Karpas-422 (cell line): ENCODE results near the gene SMAD6. TPM values are rescaled to one million over a fixed set of nuclear protein-coding genes. Genes with fewer than 3 reads are reported as not detected.

Experiments used
- DNase-seq: peaks from one replicate; pipeline ENCODE4 v3.0.0-alpha.2; 2015
- H2AFZ ChIP-seq: fragments of 200-600 bp; sonication (generic); 2 replicates; pipeline ENCODE4 v1.6.1; 2014; ENCODE audit warnings: antibody characterized with exemption, low read length, mixed read lengths
- H3K27ac ChIP-seq: fragments of 200-600 bp; sonication (generic); 2 replicates; pipeline ENCODE4 v1.5.1; 2014; ENCODE audit warnings: mild to moderate bottlenecking, low read length, moderate library complexity
- H3K27me3 ChIP-seq: fragments of 200-600 bp; sonication (generic); 2 replicates; pipeline ENCODE4 v1.6.1; 2014; ENCODE audit warnings: low read length, mixed read lengths
- H3K36me3 ChIP-seq: fragments of 200-600 bp; sonication (generic); 2 replicates; pipeline ENCODE4 v1.6.1; 2014; ENCODE audit warnings: low read length, mixed read lengths; ENCODE audit not compliant: insufficient read depth
- H3K4me1 ChIP-seq: fragments of 200-600 bp; sonication (generic); 2 replicates; pipeline ENCODE4 v1.6.1; 2014; ENCODE audit warnings: mild to moderate bottlenecking, low read length, mixed read lengths
- H3K4me2 ChIP-seq: fragments of 200-600 bp; sonication (generic); 2 replicates; pipeline ENCODE4 v1.6.1; 2014; ENCODE audit warnings: low read length, low read depth, mild to moderate bottlenecking; ENCODE audit not compliant: poor library complexity, severe bottlenecking
- H3K4me3 ChIP-seq: fragments of 200-600 bp; sonication (generic); 2 replicates; pipeline ENCODE4 v1.5.1; 2014; ENCODE audit warnings: mild to moderate bottlenecking, antibody characterized with exemption, low read length, mixed read lengths
- H3K79me2 ChIP-seq: fragments of 200-600 bp; sonication (generic); 2 replicates; pipeline ENCODE4 v1.6.1; 2014; ENCODE audit warnings: mild to moderate bottlenecking, low read length, mixed read lengths
- H3K9ac ChIP-seq: fragments of 200-600 bp; sonication (generic); 2 replicates; pipeline ENCODE4 v1.6.0; 2014; ENCODE audit warnings: low read length
- H3K9me2 ChIP-seq: fragments of 200-600 bp; sonication (generic), shearing (Covaris generic); replicated peaks from 2 replicates; pipeline ENCODE4 v1.6.0; 2014; ENCODE audit warnings: mild to moderate bottlenecking, low read length, moderate library complexity; ENCODE audit not compliant: insufficient read depth
- H3K9me3 ChIP-seq: fragments of 300-700, 200-600 bp; sonication (generic); 2 replicates; pipeline ENCODE4 v1.6.1; 2014; ENCODE audit warnings: low read length, mixed read lengths
- H4K20me1 ChIP-seq: fragments of 200-600 bp; sonication (generic); 2 replicates; pipeline ENCODE4 v1.6.1; 2014; ENCODE audit warnings: mild to moderate bottlenecking, antibody characterized with exemption, low read length, low read depth; ENCODE audit not compliant: insufficient read depth
- total RNA-seq: library from RNA; depleted of rRNA; stranded (reverse); fragments of >200 nt; shearing (Covaris generic); gene quantifications from 2 replicates; pipeline ENCODE4 v1.2.3, GENCODE V29; 2014; ENCODE audit warnings: low replicate concordance

SMAD6 gene
- total RNA-seq, 1 experiment from 2014 or later: 0.89 TPM

GRCh38 chr15:66702787-66703539 is 927 bp downstream of the SMAD6 start:
- Histone ChIP-seq H3K9me3 (no peaks in the 10 kb centered on the region), H3K4me2 (peak overlapping the region; percentile 100), H3K27me3 (no peaks in the 10 kb centered on the region), H2AFZ (peak overlapping the region; percentile 51), H3K4me3 (peak overlapping the region; percentile 83), H4K20me1 (no peaks in the 10 kb centered on the region), H3K4me1 (peaks cover 22% of the 10 kb centered on the region), H3K27ac (no peak overlapping the region), H3K79me2 (no peaks in the 10 kb centered on the region), H3K9me2 (no peaks in the 10 kb centered on the region), H3K36me3 (no peaks in the 10 kb centered on the region), H3K9ac (peak overlapping the region; percentile 84)
- no peak for DNase-seq

- Histone ChIP-seq H2AFZ (no peak overlapping the region), H3K9ac (no peak overlapping the region)
- DNase-seq: no peak
Measured at GRCh38 chr15:66703540-66703941, 1.5 kb downstream of the SMAD6 start.

GRCh38 chr15:66704019-66704802 is 2.2 kb downstream of the SMAD6 start:
- Histone ChIP-seq H3K9me3 (no peaks in the 10 kb centered on the region), H3K9ac (no peak overlapping the region), H3K27me3 (no peaks in the 10 kb centered on the region), H3K4me1 (peaks cover 22% of the 10 kb centered on the region), H3K27ac (no peak overlapping the region), H2AFZ (no peak overlapping the region), H3K4me2 (no peak overlapping the region), H3K9me2 (no peaks in the 10 kb centered on the region), H3K79me2 (no peaks in the 10 kb centered on the region), H4K20me1 (no peaks in the 10 kb centered on the region), H3K36me3 (no peaks in the 10 kb centered on the region), H3K4me3 (no peak overlapping the region)
- no peak for DNase-seq

More at GRCh38 chr15:66703540-66703941, 1.5 kb downstream of the SMAD6 start:
- no peak overlapping the region for H3K4me3 ChIP-seq
- H4K20me1 ChIP-seq: no peaks in the 10 kb centered on the region
- H3K4me1 ChIP-seq: peaks cover 22% of the 10 kb centered on the region
- no peaks in the 10 kb centered on the region for H3K9me2 ChIP-seq
- no peak overlapping the region for H3K4me2 ChIP-seq
- no peaks in the 10 kb centered on the region for H3K27me3 ChIP-seq
- no peaks in the 10 kb centered on the region for H3K9me3 ChIP-seq
- H3K27ac ChIP-seq: no peak overlapping the region
- no peaks in the 10 kb centered on the region for H3K79me2 ChIP-seq
- no peaks in the 10 kb centered on the region for H3K36me3 ChIP-seq

- Histone ChIP-seq H3K27me3 (no peaks in the 10 kb centered on the region), H3K4me2 (no peak overlapping the region), H3K9me3 (no peaks in the 10 kb centered on the region), H3K9ac (no peak overlapping the region), H3K36me3 (no peaks in the 10 kb centered on the region), H4K20me1 (no peaks in the 10 kb centered on the region), H2AFZ (no peak overlapping the region), H3K4me3 (no peak overlapping the region), H3K79me2 (no peaks in the 10 kb centered on the region), H3K9me2 (no peaks in the 10 kb centered on the region), H3K4me1 (peaks cover 22% of the 10 kb centered on the region), H3K27ac (no peak overlapping the region)
- DNase-seq: no peak
Measured at GRCh38 chr15:66704803-66705153, 2.7 kb downstream of the SMAD6 start.

GRCh38 chr15:66705277-66706146 is 3.5 kb downstream of the SMAD6 start:
- no peak overlapping the region for H3K9ac ChIP-seq
- peaks cover 18% of the 10 kb centered on the region for H3K4me1 ChIP-seq
- no peaks in the 10 kb centered on the region for H3K9me3 ChIP-seq
- no peak for DNase-seq
- no peak overlapping the region for H3K27ac ChIP-seq
- no peaks in the 10 kb centered on the region for H3K36me3 ChIP-seq
- H2AFZ ChIP-seq: no peak overlapping the region
- no peaks in the 10 kb centered on the region for H3K27me3 ChIP-seq
- no peak overlapping the region for H3K4me2 ChIP-seq
- no peaks in the 10 kb centered on the region for H3K9me2 ChIP-seq
- H3K4me3 ChIP-seq: no peak overlapping the region
- H3K79me2 ChIP-seq: no peaks in the 10 kb centered on the region
- no peaks in the 10 kb centered on the region for H4K20me1 ChIP-seq

GRCh38 chr15:66706225-66706732 is 4.2 kb downstream of the SMAD6 start:
- no peak overlapping the region for H3K4me2 ChIP-seq
- no peaks in the 10 kb centered on the region for H3K79me2 ChIP-seq
- no peak overlapping the region for H3K27ac ChIP-seq
- H3K27me3 ChIP-seq: no peaks in the 10 kb centered on the region
- no peaks in the 10 kb centered on the region for H4K20me1 ChIP-seq
- no peak overlapping the region for H2AFZ ChIP-seq
- H3K36me3 ChIP-seq: no peaks in the 10 kb centered on the region
- peaks cover 15% of the 10 kb centered on the region for H3K4me1 ChIP-seq
- no peaks in the 10 kb centered on the region for H3K9me2 ChIP-seq
- no peaks in the 10 kb centered on the region for H3K9me3 ChIP-seq
- DNase-seq: no peak
- H3K9ac ChIP-seq: no peak overlapping the region
- no peak overlapping the region for H3K4me3 ChIP-seq

- no peak overlapping the region for H3K27ac ChIP-seq
- no peaks in the 10 kb centered on the region for H3K27me3 ChIP-seq
- H3K4me3 ChIP-seq: no peak overlapping the region
- H3K36me3 ChIP-seq: no peaks in the 10 kb centered on the region
- no peak overlapping the region for H3K9ac ChIP-seq
- no peaks in the 10 kb centered on the region for H3K79me2 ChIP-seq
- no peak overlapping the region for H2AFZ ChIP-seq
- DNase-seq: no peak
- H3K4me1 ChIP-seq: peaks cover 10% of the 10 kb centered on the region
- H3K9me3 ChIP-seq: no peaks in the 10 kb centered on the region
- no peak overlapping the region for H3K4me2 ChIP-seq
- H4K20me1 ChIP-seq: no peaks in the 10 kb centered on the region
- H3K9me2 ChIP-seq: no peaks in the 10 kb centered on the region
Measured at GRCh38 chr15:66706840-66707239, 4.8 kb downstream of the SMAD6 start.
